NCI-H69 (cell line): ENCODE measurements around the gene MYO7B.

ENCODE experiments used
- DNase-seq: peaks from one replicate; lab custom pipeline; 2025; lab: John Stamatoyannopoulos, UW

Gene MYO7B

GRCh38 chr2:127535422-127535901 is at the start of gene MYO7B:
TSS of gene MYO7B (plus strand) at chr2:127535683. CDS start at chr2:127559723, 24,040 bp downstream.
- peak; percentile 94 for DNase-seq

- DNase-seq = no peak
These were observed 49.8 kb upstream of the MYO7B start for GRCh38 chr2:127485694-127486071.

GRCh38 chr2:127486247-127487058 is 49.0 kb upstream of the MYO7B start:
- DNase-seq = no peak

- no peak for DNase-seq
These were observed 45.2 kb upstream of the MYO7B start for GRCh38 chr2:127490283-127490682.

- DNase-seq = no peak
These were observed 37.1 kb upstream of the MYO7B start for GRCh38 chr2:127498386-127498785.

- DNase-seq = no peak
These were observed 32.0 kb upstream of the MYO7B start for GRCh38 chr2:127503491-127503890.

GRCh38 chr2:127504552-127505430 is 30.7 kb upstream of the MYO7B start:
- no peak for DNase-seq

GRCh38 chr2:127506510-127506909 is 29.0 kb upstream of the MYO7B start:
- DNase-seq = no peak

GRCh38 chr2:127508023-127508630 is 27.4 kb upstream of the MYO7B start:
- DNase-seq = no peak

- DNase-seq = peak; percentile 81
These were observed 26.9 kb upstream of the MYO7B start for GRCh38 chr2:127508631-127509034.

- DNase-seq = no peak
These were observed 25.4 kb upstream of the MYO7B start for GRCh38 chr2:127510073-127510472.

GRCh38 chr2:127511090-127511695 is 24.3 kb upstream of the MYO7B start:
- DNase-seq = no peak

- no peak for DNase-seq
These were observed 23.6 kb upstream of the MYO7B start for GRCh38 chr2:127511917-127512316.

- DNase-seq = no peak
These were observed 23.1 kb upstream of the MYO7B start for GRCh38 chr2:127512362-127512761.

- DNase-seq = no peak
These were observed 21.4 kb upstream of the MYO7B start for GRCh38 chr2:127514076-127514475.

- DNase-seq = no peak
These were observed 21.0 kb upstream of the MYO7B start for GRCh38 chr2:127514485-127514884.

GRCh38 chr2:127515383-127515915 is 20.0 kb upstream of the MYO7B start:
- no peak for DNase-seq

GRCh38 chr2:127516041-127516762 is 19.3 kb upstream of the MYO7B start:
- DNase-seq = no peak

- no peak for DNase-seq
These were observed 18.0 kb upstream of the MYO7B start for GRCh38 chr2:127517465-127517864.

- no peak for DNase-seq
These were observed 15.1 kb upstream of the MYO7B start for GRCh38 chr2:127520424-127520823.
